K562 (cell line): ENCODE measurements around the gene FRMD4B. TPM values are rescaled to one million over a fixed set of nuclear protein-coding genes. Genes with fewer than 3 reads are reported as not detected.

ENCODE experiments used
- ATAC-seq: fragments of 200-7000 bp; cut with Tn5 transposase; 3 replicates; pipeline ENCODE4 v1.9.1; 2020; ENCODE audit warnings: moderate library complexity
- BruUV-seq: library from RNA; stranded (reverse); fragments of 400-500 nt; replicated peaks from 2 replicates; lab custom pipeline; 2021; lab: Mats Ljungman, UMichigan
- CTCF ChIA-PET: fragments of 300-600 bp; formaldehyde crosslinking; extraction: SDS; loops from one replicate; lab custom pipeline; 2021; ENCODE audit warnings: low intra/inter-chr PET ratio; lab: Yijun Ruan, JAX
- POLR2A ChIA-PET: fragments of 300-600, 350-650 bp; sonication (Branson Sonifier 250); formaldehyde crosslinking; extraction: SDS; loops from one replicate; lab custom pipeline; 2021; ENCODE audit warnings: antibody characterized with exemption, inconsistent platforms; lab: Yijun Ruan, JAX
- DNase-seq, 4 experiments: peaks; one replicate each; pipeline versions ENCODE4 v3.0.0 to v3.0.0-alpha.2; 2011 to 2018; ENCODE audit warnings: low spot score in 3 of 4, mixed read lengths in 3 of 4; ENCODE audit errors: extremely low read depth in 1 of 4
- FAIRE-seq: peaks from 2 replicates; lab custom pipeline; 2011; peaks lifted over from hg19 to GRCh38; lab: Jason Lieb, UNC
- H2AFZ ChIP-seq: 2 replicates; pipeline ENCODE4 v1.6.0; 2011; ENCODE audit warnings: low read depth, low read length, control low read depth, inconsistent platforms
- H3K27ac ChIP-seq: fragments of 200-600 bp; 3 replicates; pipeline ENCODE4 v1.8.0; 2011; ENCODE audit warnings: low read depth, mild to moderate bottlenecking, control low read depth, inconsistent platforms, low read length, moderate library complexity, mixed read lengths; ENCODE audit errors: extremely low read depth
- H3K27me3 ChIP-seq, 2 experiments: fragments of 300-600 bp in 1 of 2; 2 replicates in 1 of 2; 3 replicates in 1 of 2; pipeline versions ENCODE4 v1.6.0 to v1.8.0; 2011; ENCODE audit warnings: inconsistent platforms in 2 of 2, low read length in 2 of 2, mild to moderate bottlenecking in 1 of 2, mixed read lengths in 1 of 2, moderate library complexity in 1 of 2; ENCODE audit not compliant: control insufficient read depth in 2 of 2, insufficient read depth in 2 of 2
- H3K36me3 ChIP-seq: fragments of 300-600 bp; 3 replicates; pipeline ENCODE4 v1.8.0; 2011; ENCODE audit warnings: mild to moderate bottlenecking, low read length, inconsistent platforms; ENCODE audit not compliant: control insufficient read depth, insufficient read depth
- H3K4me1 ChIP-seq, 2 experiments: fragments of 200-600 bp in 1 of 2; replicated peaks in 1 of 2; 2 replicates in 1 of 2; 3 replicates in 1 of 2; pipeline versions ENCODE4 v1.5.1 to v1.8.0; 2011; ENCODE audit warnings: inconsistent platforms in 2 of 2, low read length in 2 of 2, mild to moderate bottlenecking in 1 of 2, mixed read lengths in 1 of 2, moderate library complexity in 1 of 2; ENCODE audit not compliant: control insufficient read depth in 2 of 2, insufficient read depth in 2 of 2
- H3K4me2 ChIP-seq: 2 replicates; pipeline ENCODE4 v1.6.1; 2011; ENCODE audit warnings: low read length, control low read depth, inconsistent platforms, mixed read lengths; ENCODE audit not compliant: insufficient read depth
- H3K4me3 ChIP-seq: fragments of 200-600 bp; sonication (generic), shearing (Covaris generic); 2 replicates; pipeline ENCODE4 v1.5.1; 2016; ENCODE audit warnings: control low read depth, inconsistent platforms
- H3K79me2 ChIP-seq: fragments of 200-600 bp; 3 replicates; pipeline ENCODE4 v1.8.0; 2011; ENCODE audit warnings: low read length, inconsistent platforms; ENCODE audit not compliant: control insufficient read depth, insufficient read depth
- H3K9ac ChIP-seq, 2 experiments: 2 replicates each; pipeline versions ENCODE4 v1.6.0 to v1.6.1; 2011; ENCODE audit warnings: low read depth in 2 of 2, low read length in 2 of 2, control low read depth in 1 of 2, inconsistent platforms in 1 of 2, mild to moderate bottlenecking in 1 of 2, mixed read lengths in 1 of 2; ENCODE audit not compliant: insufficient read depth in 1 of 2
- H3K9me1 ChIP-seq: one replicate; pipeline ENCODE4 v1.6.0; 2011; ENCODE audit warnings: inconsistent platforms, mild to moderate bottlenecking, low read length, moderate library complexity; ENCODE audit not compliant: control insufficient read depth, insufficient read depth
- H3K9me3 ChIP-seq: replicated peaks from 2 replicates; pipeline ENCODE4 v1.5.1; 2011; ENCODE audit warnings: low read depth, low read length, inconsistent platforms; ENCODE audit not compliant: control insufficient read depth, insufficient read depth
- H4K20me1 ChIP-seq: replicated peaks from 2 replicates; pipeline ENCODE4 v1.6.1; 2011; ENCODE audit warnings: low read length, inconsistent platforms, mixed read lengths; ENCODE audit not compliant: control insufficient read depth, insufficient read depth
- CAMTA2 ChIP-seq: fragments of 250-450 bp; sonication (Bioruptor Pico); conservative IDR thresholded peaks from 2 replicates; pipeline ENCODE4 v1.5.1; 2022
- CBFB ChIP-seq: sonication (generic); formaldehyde crosslinking; IDR thresholded peaks from 2 replicates; pipeline ENCODE4 v1.4.0; 2020; ENCODE audit warnings: mild to moderate bottlenecking, missing genetic modification reagents
- CCNT2 ChIP-seq: IDR thresholded peaks from 2 replicates; pipeline ENCODE4 v1.6.1; 2011; ENCODE audit warnings: borderline replicate concordance, low read depth, mild to moderate bottlenecking, moderate library complexity, mixed read lengths, low read length; ENCODE audit not compliant: insufficient read length; ENCODE audit errors: extremely low read depth
- DIDO1 ChIP-seq: fragments of 450-650 bp; IDR thresholded peaks from 2 replicates; pipeline ENCODE4 v1.6.1; 2016; ENCODE audit warnings: low read depth, missing biosample characterization, missing genetic modification characterization
- FOXJ3 ChIP-seq: sonication (generic); formaldehyde crosslinking; IDR thresholded peaks from 2 replicates; pipeline ENCODE4 v1.4.0; 2020; ENCODE audit warnings: mild to moderate bottlenecking, missing genetic modification reagents
- HDAC2 ChIP-seq: fragments of 450-650 bp; IDR thresholded peaks from 2 replicates; pipeline ENCODE4 v1.6.1; 2016; ENCODE audit warnings: mild to moderate bottlenecking
- HEY1 ChIP-seq: fragments of 250-450 bp; sonication (Bioruptor Pico); IDR thresholded peaks from 2 replicates; pipeline ENCODE4 v1.5.0; 2020; ENCODE audit warnings: mild to moderate bottlenecking, moderate library complexity, borderline replicate concordance
- HNRNPH1 ChIP-seq: fragments of 200-400 bp; formaldehyde crosslinking; optimal IDR thresholded peaks from 2 replicates; pipeline ENCODE3; 2017; ENCODE audit warnings: low read depth, mild to moderate bottlenecking, low read length, moderate library complexity
- IRF2 ChIP-seq: sonication (generic); formaldehyde crosslinking; IDR thresholded peaks from 2 replicates; pipeline ENCODE4 v1.8.1; 2022; ENCODE audit warnings: mild to moderate bottlenecking, missing genetic modification reagents
- PHTF2 ChIP-seq: fragments of 250-450 bp; sonication (Bioruptor Pico); IDR thresholded peaks from 2 replicates; pipeline ENCODE4 v1.5.0; 2021; ENCODE audit warnings: mild to moderate bottlenecking
- POLR2G ChIP-seq: fragments of 200-400 bp; formaldehyde crosslinking; IDR thresholded peaks from 2 replicates; pipeline ENCODE4 v1.6.1; 2017; ENCODE audit warnings: low read depth, mild to moderate bottlenecking, antibody characterized with exemption, low read length, moderate library complexity
- USF1 ChIP-seq: sonication (generic); formaldehyde crosslinking; IDR thresholded peaks from 2 replicates; pipeline ENCODE4 v1.9.0; 2022; ENCODE audit warnings: mild to moderate bottlenecking, missing genetic modification reagents
- ZBTB1 ChIP-seq: sonication (generic); formaldehyde crosslinking; IDR thresholded peaks from 2 replicates; pipeline ENCODE4 v1.8.1; 2023; ENCODE audit warnings: missing genetic modification reagents, low read depth, mild to moderate bottlenecking, borderline replicate concordance
- ZBTB5 ChIP-seq: fragments of 450-650 bp; IDR thresholded peaks from 2 replicates; pipeline ENCODE4 v1.6.1; 2017; ENCODE audit warnings: antibody characterized with exemption
- ZFP1 ChIP-seq: fragments of 450-650 bp; formaldehyde crosslinking; IDR thresholded peaks from 2 replicates; pipeline ENCODE4 v1.4.0; 2020; ENCODE audit warnings: mild to moderate bottlenecking, mixed read lengths
- ZFPM2 ChIP-seq: fragments of 250-450 bp; sonication (Bioruptor Pico); IDR thresholded peaks from 2 replicates; pipeline ENCODE4 v1.5.1; 2022; ENCODE audit warnings: mild to moderate bottlenecking
- ZNF12 ChIP-seq: sonication (generic); formaldehyde crosslinking; IDR thresholded peaks from 2 replicates; pipeline ENCODE4 v1.4.0; 2020; ENCODE audit warnings: mild to moderate bottlenecking, missing genetic modification reagents
- ZNF184 ChIP-seq: sonication (generic); formaldehyde crosslinking; IDR thresholded peaks from 2 replicates; pipeline ENCODE4 v1.5.0; 2020; ENCODE audit warnings: missing genetic modification reagents
- ZNF717 ChIP-seq: fragments of 250-450 bp; sonication (Bioruptor Pico); IDR thresholded peaks from 2 replicates; pipeline ENCODE4 v1.5.0; 2021
- ZSCAN29 ChIP-seq: fragments of 450-650 bp; IDR thresholded peaks from 2 replicates; pipeline ENCODE4 v1.6.1; 2017
- WGBS: fragments of 100-300 bp; shearing (Covaris generic); methylation state at CpG from one replicate; pipeline ENCODE4 v1.1.6; 2016; ENCODE audit warnings: low coverage, mixed read lengths; ENCODE audit not compliant: insufficient coverage; ENCODE audit errors: missing lambda C conversion rate; 5-methylcytosine and 5-hydroxymethylcytosine counted together
- in situ Hi-C: fragments of 300-500 bp; cut with MboI; formaldehyde crosslinking; loops from 4 replicates; pipeline ENCODE4 v1.15.0; 2018; ENCODE audit warnings: inconsistent platforms, mixed read lengths
- intact Hi-C: fragments of 100-400 bp; cut with micrococcal nuclease; formaldehyde crosslinking; loops from 2 replicates; pipeline ENCODE4 v1.14.2; 2022
- polyA plus RNA-seq, 8 experiments: library from polyadenylated mRNA; depleted of rRNA in 4 of 8; stranded (reverse) in 5 of 8; unstranded in 3 of 8; fragments of >200 nt; fragmentation: Nextera tagmentation in 2 of 8; fragmentation: Illumina TruSeq in 1 of 8; extraction: Ambion mirVana in 2 of 8; extraction: Trizol in 1 of 8; gene quantifications; 2 replicates each; pipeline versions ENCODE4 v1.2.1 to v1.2.3, GENCODE V29; 2011 to 2014; ENCODE audit warnings: inconsistent platforms in 1 of 8, missing spikeins in 1 of 8
- total RNA-seq, 7 experiments: library from RNA; depleted of rRNA in 6 of 7; stranded (reverse); fragments of >200 nt in 6 of 7; fragmentation: Illumina TruSeq in 2 of 7; extraction: Trizol in 2 of 7; gene quantifications; 2 replicates each; pipeline versions ENCODE4 v1.2.1 to v1.2.3, GENCODE V29; 2011 to 2021; ENCODE audit warnings: low replicate concordance in 1 of 7
- TF ChIP-seq, protein P1 (sequence below): fragments of 250-450 bp; sonication (Bioruptor Pico); IDR thresholded peaks from 2 replicates; pipeline ENCODE4 v1.4.0; 2020; ENCODE audit warnings: borderline replicate concordance

The FRMD4B gene
- total and polyA plus RNA-seq, 9 of the 15 experiments (the other 6 are each of a cell fraction or from before 2014, with no cell fraction given): 0.03 to 0.09 (median 0.04) TPM; not detected in 3

GRCh38 chr3:69283496-69283895, 102.4 kb downstream of the FRMD4B start (continued):
- TF ChIP-seq ZNF12 (no peak), ZFP1 (no peak), HDAC2 (no peak), ZNF717 (CRISPR knock-in tag) (no peak), HEY1 (CRISPR knock-in tag) (no peak), ZFPM2 (no peak), PHTF2 (CRISPR knock-in tag) (no peak)

GRCh38 chr3:69282181-69282580, 103.7 kb downstream of the FRMD4B start:
- in situ Hi-C loops (no loop called here), intact Hi-C loops (no loop called here)
- no TSS peak for BruUV-seq
- Histone ChIP-seq H3K9me3 (no peaks in the 10 kb centered on the region), H3K79me2 (no peaks in the 10 kb centered on the region), H3K4me3 (no peak overlapping the region), H2AFZ (no peak overlapping the region), H3K36me3 (no peaks in the 10 kb centered on the region), H3K9me1 (no peaks in the 10 kb centered on the region), H3K27ac (no peak overlapping the region), H4K20me1 (no peaks in the 10 kb centered on the region), H3K4me2 (no peak overlapping the region), H3K27me3 (peaks cover 0 to 9% of the 10 kb centered on the region in 2 experiments; a peak in 3 of 5 replicates), H3K4me1 (no peaks in the 10 kb centered on the region), H3K9ac (no peak overlapping the region)
- ChIA-PET CTCF (no interaction called here), POLR2A (interaction anchor here (0.7 kb wide), 1 partner anchor 584 kb away, joined by 3 read pairs; no protein-coding TSS in a partner anchor)
- DNase-seq (no peak), ATAC-seq (no peak), FAIRE-seq (no peak)
- 0% methylated on average over 3 of the region's 3 CpGs for WGBS
- TF ChIP-seq, protein P1, sequence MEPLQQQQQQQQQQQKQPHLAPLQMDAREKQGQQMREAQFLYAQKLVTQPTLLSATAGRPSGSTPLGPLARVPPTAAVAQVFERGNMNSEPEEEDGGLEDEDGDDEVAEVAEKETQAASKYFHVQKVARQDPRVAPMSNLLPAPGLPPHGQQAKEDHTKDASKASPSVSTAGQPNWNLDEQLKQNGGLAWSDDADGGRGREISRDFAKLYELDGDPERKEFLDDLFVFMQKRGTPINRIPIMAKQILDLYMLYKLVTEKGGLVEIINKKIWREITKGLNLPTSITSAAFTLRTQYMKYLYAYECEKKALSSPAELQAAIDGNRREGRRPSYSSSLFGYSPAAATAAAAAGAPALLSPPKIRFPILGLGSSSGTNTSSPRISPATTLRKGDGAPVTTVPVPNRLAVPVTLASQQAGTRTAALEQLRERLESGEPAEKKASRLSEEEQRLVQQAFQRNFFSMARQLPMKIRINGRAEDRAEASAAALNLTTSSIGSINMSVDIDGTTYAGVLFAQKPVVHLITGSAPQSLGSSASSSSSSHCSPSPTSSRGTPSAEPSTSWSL (CRISPR knock-in tag): no peak
- TF ChIP-seq CBFB (CRISPR knock-in tag) (no peak), ZSCAN29 (no peak), HNRNPH1 (no peak), CAMTA2 (no peak), ZNF184 (CRISPR knock-in tag) (no peak), ZBTB1 (CRISPR knock-in tag) (no peak), FOXJ3 (CRISPR knock-in tag) (no peak), USF1 (no peak), IRF2 (no peak), ZBTB5 (no peak), DIDO1 (tag) (no peak), POLR2G (no peak), CCNT2 (no peak)
